RWPE1 (cell line): ENCODE measurements around the gene FBXO17.

ENCODE experiments used
- CTCF ChIA-PET: fragments of 350-600 bp; sonication (Branson Sonifier 250); formaldehyde crosslinking; extraction: SDS; loops from one replicate; lab custom pipeline; 2021; lab: Yijun Ruan, JAX
- POLR2A ChIA-PET: fragments of 400-600 bp; formaldehyde crosslinking; extraction: SDS; loops from one replicate; lab custom pipeline; 2020; ENCODE audit warnings: antibody characterized with exemption; ENCODE audit not compliant: low non-redundant PET; lab: Yijun Ruan, JAX
- DNase-seq: peaks from one replicate; pipeline ENCODE4 v3.0.0; 2012; ENCODE audit warnings: low spot score
- H3K27ac ChIP-seq: fragments of 450-650 bp; 2 replicates; pipeline ENCODE4 v1.5.1; 2017
- CTCF ChIP-seq: fragments of 450-650 bp; conservative IDR thresholded peaks from 2 replicates; pipeline ENCODE4 v1.5.1; 2017; ENCODE audit warnings: low read depth, mild to moderate bottlenecking

The FBXO17 gene

GRCh38 chr19:38915329-38916321, 59.9 kb downstream of the FBXO17 start:
- H3K27ac ChIP-seq, result no peak overlapping the region; the same call in 1 of the 2 replicates
- no peak for DNase-seq
- TF ChIP-seq CTCF, result no peak
- ChIA-PET POLR2A (no interaction called here), CTCF (interaction anchor here (0.5 to 0.6 kb wide), 3 partner anchors 15 to 44 kb away, joined by 3 to 5 read pairs (median 4); no protein-coding TSS in a partner anchor)

- ChIA-PET POLR2A (no interaction called here), CTCF (no interaction called here)
- no peak for TF ChIP-seq CTCF
- no peak overlapping the region for H3K27ac ChIP-seq
- no peak for DNase-seq
Observed at GRCh38 chr19:38913958-38914357, 61.6 kb downstream of the FBXO17 start.

GRCh38 chr19:38912600-38913514, 62.7 kb downstream of the FBXO17 start:
- ChIA-PET CTCF (no interaction called here), POLR2A (no interaction called here)
- no peak for DNase-seq
- no peak for TF ChIP-seq CTCF
- H3K27ac ChIP-seq, result no peak overlapping the region

- POLR2A ChIA-PET, result no interaction called here
- H3K27ac ChIP-seq, result no peak overlapping the region
- TF ChIP-seq CTCF, result no peak
- no peak for DNase-seq
- CTCF ChIA-PET, result no interaction called here
Observed at GRCh38 chr19:38911388-38912001, 64.0 kb downstream of the FBXO17 start.

GRCh38 chr19:38910488-38910887, 65.1 kb downstream of the FBXO17 start:
- DNase-seq, result no peak
- POLR2A ChIA-PET, result no interaction called here
- no peak overlapping the region for H3K27ac ChIP-seq
- CTCF ChIA-PET, result no interaction called here
- TF ChIP-seq CTCF, result no peak
